Stimulated activated CD4-positive, alpha-beta T cell treated with anti-CD3 and anti-CD28 coated beads, Interleukin-1b, Interleukin-23, amount 100 ng/mL, for 48 hours (primary cell): ENCODE data around the gene FBXO7.
"Not testable (repeated sequence)": the region's sequence is repeated elsewhere in the genome, so short reads cannot be mapped to it uniquely, and the experiment has no call there.

Source experiments
- DNase-seq: peaks from one replicate; pipeline ENCODE4 v3.0.0-alpha.2; 2020

FBXO7 gene

GRCh38 chr22:32474635-32475467, at the start of gene FBXO7:
Gene FBXO7 (plus strand): TSS chr22:32474811. CDS start chr22:32475003, 192 bp downstream.
- DNase-seq, result peak; percentile 85

- no peak for DNase-seq
These were observed 47.7 kb upstream of the FBXO7 start for GRCh38 chr22:32426881-32427280.

- DNase-seq, result no peak
These were observed 44.3 kb upstream of the FBXO7 start for GRCh38 chr22:32430352-32430751.

GRCh38 chr22:32444068-32444467, 30.5 kb upstream of the FBXO7 start:
- DNase-seq, result no peak

- DNase-seq, result no peak
These were observed 28.3 kb upstream of the FBXO7 start for GRCh38 chr22:32446321-32446720.

- DNase-seq, result no peak
These were observed 25.6 kb upstream of the FBXO7 start for GRCh38 chr22:32448980-32449379.

GRCh38 chr22:32457031-32457430, 17.6 kb upstream of the FBXO7 start:
- DNase-seq, result no peak

- no peak for DNase-seq
These were observed 12.2 kb upstream of the FBXO7 start for GRCh38 chr22:32462452-32462851.

GRCh38 chr22:32465661-32466060, 8.9 kb upstream of the FBXO7 start:
- DNase-seq, result no peak

GRCh38 chr22:32466496-32466895, 8.1 kb upstream of the FBXO7 start:
- no peak for DNase-seq

- DNase-seq, result no peak
These were observed 4.8 kb upstream of the FBXO7 start for GRCh38 chr22:32469799-32470212.

- peak; percentile 24 for DNase-seq
These were observed 1.1 kb upstream of the FBXO7 start for GRCh38 chr22:32473388-32473952.

- peak; percentile 15 for DNase-seq
These were observed 928 bp downstream of the FBXO7 start for GRCh38 chr22:32475468-32476010.

- no peak for DNase-seq
These were observed 1.9 kb downstream of the FBXO7 start for GRCh38 chr22:32476281-32477195.

- no peak for DNase-seq
These were observed 3.0 kb downstream of the FBXO7 start for GRCh38 chr22:32477596-32477995.

GRCh38 chr22:32478552-32478951, 3.9 kb downstream of the FBXO7 start:
- DNase-seq, result not testable (repeated sequence)

- no peak for DNase-seq
These were observed 4.4 kb downstream of the FBXO7 start for GRCh38 chr22:32478994-32479393.

GRCh38 chr22:32480238-32480637, 5.6 kb downstream of the FBXO7 start:
- DNase-seq, result peak; percentile 45

GRCh38 chr22:32482708-32483107, 8.1 kb downstream of the FBXO7 start:
- DNase-seq, result peak; percentile 37

GRCh38 chr22:32486656-32487390, 12.2 kb downstream of the FBXO7 start:
- no peak for DNase-seq

GRCh38 chr22:32487461-32487860, 12.8 kb downstream of the FBXO7 start:
- DNase-seq, result no peak

- no peak for DNase-seq
These were observed 14.8 kb downstream of the FBXO7 start for GRCh38 chr22:32489377-32489776.
